ACHN (cell line): ENCODE data around the gene PVRIG.
A peak's percentile ranks its signal among the peaks of the same experiment; 100 is the strongest.
"Not testable (repeated sequence)": the region's sequence is repeated elsewhere in the genome, so short reads cannot be mapped to it uniquely, and the experiment has no call there.

Experiments used
- DNase-seq: peaks from one replicate; pipeline ENCODE4 v3.0.0-alpha.2; 2015
- in situ Hi-C: cut with HindIII; loops from 2 replicates; pipeline ENCODE4 v1.10.0; 2017; ENCODE audit warnings: low sequenced_read_pairs, low pct_ligation_motif_present, low pct_unique_long_range_greater_than_20kb

PVRIG gene

DNA sequence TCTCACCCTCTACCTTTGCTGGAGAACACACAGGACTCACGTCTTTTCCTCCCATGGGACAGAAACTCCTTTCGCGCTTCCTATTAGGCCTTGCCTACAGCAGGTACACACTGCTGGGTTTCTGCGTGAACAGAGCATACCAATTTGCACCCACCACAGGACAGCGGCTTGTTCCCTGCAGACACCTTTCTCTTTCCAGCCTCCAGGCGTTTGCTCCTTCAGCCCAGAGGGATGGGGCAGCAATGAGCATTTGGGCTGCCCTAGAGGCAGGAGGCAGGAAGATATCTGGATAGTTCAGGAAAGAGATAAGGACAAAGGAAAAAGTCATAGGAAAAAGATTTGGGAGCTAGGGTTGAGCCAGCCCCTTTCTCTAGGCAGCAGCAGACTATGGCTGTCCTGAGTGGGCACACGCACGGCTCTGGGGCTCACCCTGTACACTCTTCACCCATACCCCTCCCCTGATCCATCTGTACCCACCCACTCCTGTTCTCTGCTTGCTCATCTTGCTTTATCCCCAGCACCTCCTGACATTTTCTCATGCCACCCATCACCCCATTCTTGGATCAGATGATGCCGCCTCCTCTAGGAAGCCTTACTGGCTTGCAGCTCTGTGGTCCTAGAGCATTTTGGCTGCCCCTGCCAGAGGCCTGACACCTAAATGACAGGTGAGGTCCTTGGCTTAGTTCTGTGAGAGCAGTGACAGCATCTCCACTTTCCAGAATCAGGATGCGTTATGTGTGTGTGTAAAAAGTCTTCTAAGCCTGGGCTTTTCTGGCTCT lies 47.0 kb downstream of the PVRIG start:
- in situ Hi-C loops, result no loop called here
- no peak for DNase-seq

DNA sequence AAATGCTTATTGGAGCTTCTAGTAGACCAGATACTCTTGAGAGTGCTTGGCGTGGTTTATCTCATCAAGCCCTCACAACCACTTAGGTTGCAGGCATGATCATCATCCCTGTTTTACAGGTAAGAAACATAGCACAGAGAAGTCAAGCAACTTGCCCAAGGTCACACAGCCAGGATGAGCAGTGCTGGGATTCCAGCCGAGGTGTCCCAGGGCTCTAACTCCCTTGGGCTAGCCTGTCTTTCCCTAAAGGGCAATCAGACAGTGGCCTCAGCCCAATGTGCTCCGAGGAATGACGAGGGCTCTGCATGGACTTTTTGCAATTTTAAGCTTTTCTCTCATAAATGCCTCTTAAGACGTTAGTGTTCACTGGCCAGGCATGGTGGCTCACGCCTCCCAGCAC lies 47.9 kb downstream of the PVRIG start:
- no peak for DNase-seq
- in situ Hi-C loops, result no loop called here

DNA sequence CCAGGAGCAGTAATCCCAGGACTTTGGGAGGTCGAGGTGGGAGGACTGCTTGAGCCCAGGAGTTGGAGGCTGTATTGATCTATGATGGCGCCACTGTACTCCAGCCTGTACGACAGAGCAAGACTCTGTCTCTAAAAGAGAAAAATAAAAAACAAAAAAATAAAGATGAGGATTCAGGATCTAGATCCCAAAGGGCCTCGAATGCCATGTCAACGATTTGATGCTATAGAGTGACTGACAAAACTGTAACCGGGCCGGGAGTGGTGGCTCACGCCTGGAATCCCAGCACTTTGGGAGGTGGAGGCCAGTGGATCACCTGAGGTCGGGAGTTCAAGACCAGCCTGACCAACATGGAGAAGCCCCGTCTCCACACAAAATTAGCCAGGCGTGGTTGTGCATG lies 49.1 kb downstream of the PVRIG start:
- in situ Hi-C loops, DNase-seq: not testable (repeated sequence)

DNA sequence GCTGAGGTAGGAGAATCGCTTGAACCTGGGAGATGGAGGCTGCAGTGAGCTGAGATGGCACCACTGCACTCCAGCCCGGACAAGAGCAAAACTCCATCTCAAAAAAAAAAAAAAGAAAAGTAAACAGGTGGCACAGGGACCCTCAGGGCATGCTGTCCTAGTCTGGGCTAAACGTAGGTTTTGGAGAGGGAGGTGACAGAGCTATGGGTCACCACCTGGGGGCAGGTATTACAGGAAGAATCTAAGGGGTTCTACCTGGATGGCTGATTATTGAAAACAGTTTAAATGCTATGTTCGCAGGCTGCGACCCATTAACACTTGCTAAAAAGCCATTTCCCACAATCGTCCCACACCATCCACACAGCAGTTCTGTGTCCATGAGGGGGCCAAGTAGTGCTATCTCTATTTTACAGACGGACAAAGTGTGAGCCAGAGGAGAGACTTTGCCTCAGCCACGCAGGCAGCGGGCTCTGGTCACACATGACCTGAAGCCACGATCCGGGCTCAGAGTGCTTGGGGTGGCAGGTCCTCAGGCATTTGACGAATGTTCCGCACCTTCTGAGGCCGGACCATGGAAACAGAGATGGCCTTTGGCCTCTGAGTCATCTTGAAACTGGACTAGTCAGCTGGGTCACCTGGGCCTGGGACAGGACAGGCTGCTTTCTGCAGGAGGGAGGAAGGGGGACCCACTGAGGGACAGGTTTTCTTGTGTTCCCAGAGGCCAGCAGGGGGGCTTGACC lies 49.7 kb downstream of the PVRIG start:
- peak; percentile 58 for DNase-seq
- in situ Hi-C loops, result not testable (repeated sequence)

DNA sequence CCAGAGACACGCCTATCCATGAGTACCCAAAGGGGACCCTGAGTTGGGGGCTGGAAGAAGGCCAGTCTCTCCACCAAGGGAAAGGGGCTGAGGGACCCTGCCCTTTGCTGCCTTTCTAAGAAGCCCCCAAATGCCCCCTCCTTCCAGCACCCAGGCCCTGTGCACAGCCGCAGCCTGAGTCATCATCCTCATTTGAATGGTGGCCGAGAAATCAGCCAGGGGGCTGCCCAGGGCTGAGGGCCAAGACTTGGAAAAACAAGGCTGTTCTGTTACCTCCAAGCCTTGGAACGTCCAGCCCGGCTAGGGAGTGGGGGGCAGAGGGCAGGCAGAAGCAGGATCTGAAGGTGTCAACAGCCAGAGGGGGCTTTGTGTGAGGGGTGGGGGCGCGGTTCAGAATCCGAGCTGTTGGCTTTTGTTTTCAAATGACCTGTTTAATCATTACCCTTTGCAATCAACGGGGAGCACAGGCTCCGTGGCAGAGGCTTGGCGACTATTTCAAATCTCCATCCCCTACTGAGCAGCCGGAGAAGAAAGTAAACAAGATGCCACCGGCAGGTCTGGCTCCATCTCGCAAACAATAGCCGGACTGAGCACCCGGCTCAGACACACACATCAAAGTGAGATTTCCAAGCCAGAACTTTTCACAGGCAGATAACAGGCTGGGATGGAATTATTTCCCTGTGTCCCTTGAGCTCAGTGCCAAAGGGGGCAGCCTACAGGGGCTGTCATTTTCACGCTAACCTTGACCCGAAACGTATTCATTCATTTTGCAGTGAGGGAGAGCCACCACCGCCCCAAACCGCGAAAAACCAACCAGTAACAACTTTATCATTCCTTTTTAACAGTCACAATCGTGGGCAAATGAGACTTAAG lies 50.5 kb downstream of the PVRIG start:
- in situ Hi-C loops, result not testable (repeated sequence)
- DNase-seq, result peak; percentile 45
